ENCODE measurements around the gene CCL19.
"Not testable (repeated sequence)": the region's sequence is repeated elsewhere in the genome, so short reads cannot be mapped to it uniquely, and the experiment has no call there.

CCL19 gene

DNA sequence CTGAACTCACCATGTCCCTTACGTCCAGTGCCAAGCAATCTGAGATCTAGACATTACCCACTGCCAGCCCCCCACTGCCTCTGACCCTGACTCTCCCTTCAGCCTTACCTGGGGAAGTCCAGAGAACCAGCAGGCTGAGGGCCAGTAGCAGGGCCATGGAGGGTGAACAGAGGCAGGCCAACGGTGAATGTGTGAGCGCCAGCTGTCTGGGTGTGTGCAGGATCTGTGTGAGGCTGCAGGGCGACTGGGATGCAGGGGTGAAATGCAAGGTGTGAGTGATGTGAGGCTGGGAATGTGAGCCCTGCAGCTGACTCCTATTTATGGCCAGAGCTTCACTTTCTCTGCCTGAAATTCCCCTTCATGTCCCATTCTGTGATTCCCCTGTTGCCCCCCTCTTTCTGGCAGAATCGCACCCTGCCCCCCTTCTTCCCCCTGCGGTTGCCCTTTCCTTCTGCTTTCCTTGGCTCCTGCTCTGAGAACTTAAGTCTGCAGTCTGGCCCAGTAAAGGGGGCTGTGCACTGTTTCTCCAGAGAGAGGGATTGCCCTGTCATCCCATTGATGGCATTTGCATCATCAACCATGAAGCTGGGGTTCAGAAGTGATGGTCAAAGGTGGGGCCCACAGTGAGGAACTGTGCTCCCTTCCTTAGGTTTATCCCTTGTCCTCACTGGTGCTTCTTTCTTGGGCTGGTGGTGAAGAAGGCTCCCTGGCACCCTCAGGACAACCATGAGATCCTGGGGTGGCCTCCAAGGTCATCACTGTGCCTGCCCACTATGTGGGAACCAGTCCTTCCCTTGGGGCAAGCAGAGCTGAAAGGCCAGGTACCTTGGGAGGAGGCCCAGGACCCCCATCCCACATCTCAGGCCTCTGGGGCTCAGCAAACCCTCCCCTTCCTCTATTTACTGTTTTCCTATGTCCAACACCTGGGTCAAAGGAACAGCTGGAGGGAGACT, at the start of gene CCL19:
Gene CCL19 (minus strand): TSS at position 294 of the 953 bp plus-strand sequence. CDS start 137 bp downstream, at position 157.
- no peak for DNase-seq (ENCODE audit: low spot score)

DNA sequence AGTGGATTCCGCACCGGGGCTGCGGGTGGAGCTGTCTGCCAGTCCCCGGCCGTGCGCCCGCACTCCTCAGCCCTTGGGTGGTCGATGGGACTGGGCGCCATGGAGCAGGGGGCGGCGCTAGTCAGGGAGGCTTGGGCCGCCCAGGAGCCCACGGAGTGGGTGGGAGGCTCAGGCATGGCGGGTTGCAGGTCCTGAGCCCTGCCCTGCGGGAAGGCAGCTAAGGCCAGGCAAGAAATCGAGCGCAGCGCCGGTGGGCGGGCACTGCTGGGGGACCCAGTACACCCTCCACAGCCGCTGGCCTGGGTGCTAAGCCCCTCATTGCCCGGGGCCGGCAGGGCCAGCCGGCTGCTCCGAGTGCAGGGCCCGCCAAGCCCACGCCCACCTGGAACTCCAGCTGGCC, 49.1 kb upstream of the CCL19 start:
- not testable (repeated sequence) for DNase-seq (ENCODE audit: low spot score)

DNA sequence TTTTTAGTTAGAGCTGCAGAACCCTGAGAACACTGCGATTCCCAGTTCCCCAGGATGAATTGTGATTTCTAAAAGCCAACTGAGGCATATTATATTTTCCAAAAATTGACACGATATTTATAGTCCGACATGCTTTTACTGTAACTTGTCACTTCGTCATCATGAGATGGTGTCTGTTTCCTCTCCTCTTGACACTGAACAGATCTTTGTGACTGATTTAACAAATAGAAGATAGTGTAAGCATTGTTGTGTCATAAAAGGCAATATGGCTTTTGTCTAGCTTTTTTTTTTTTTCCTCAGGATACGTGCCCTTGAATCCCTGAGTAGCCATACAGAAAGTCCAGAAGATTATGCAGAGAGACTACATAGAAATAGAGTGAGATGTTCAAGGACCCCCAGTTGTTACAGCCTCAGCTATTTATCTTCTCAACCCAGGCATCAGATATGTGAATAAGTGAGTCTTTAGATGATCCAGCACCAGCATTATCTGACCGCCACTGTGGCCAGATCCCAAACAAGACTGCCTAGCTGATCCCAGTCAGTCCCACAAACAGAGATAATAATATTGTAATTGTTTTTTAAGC, 46.7 kb upstream of the CCL19 start:
- DNase-seq (ENCODE audit: low spot score), result no peak

DNA sequence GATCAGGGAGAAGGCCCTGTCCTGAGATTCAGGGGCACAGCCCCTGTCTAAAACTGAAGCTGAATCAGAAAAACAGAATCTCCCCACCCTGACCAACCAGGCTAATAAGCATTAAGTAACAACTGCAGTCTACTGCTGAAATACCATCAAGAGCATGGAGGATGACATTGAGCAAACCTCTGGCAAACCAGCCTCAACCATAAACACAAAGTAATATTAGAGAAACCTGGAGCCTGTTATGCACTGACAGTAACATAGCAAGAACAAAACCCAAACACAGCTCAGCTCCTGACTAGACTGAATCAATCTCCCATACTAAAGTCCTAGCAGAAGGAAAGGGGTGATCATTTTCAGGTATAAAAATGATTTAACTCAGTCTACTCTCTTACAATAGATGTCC, 43.6 kb upstream of the CCL19 start:
- no peak for DNase-seq (ENCODE audit: low spot score)

DNA sequence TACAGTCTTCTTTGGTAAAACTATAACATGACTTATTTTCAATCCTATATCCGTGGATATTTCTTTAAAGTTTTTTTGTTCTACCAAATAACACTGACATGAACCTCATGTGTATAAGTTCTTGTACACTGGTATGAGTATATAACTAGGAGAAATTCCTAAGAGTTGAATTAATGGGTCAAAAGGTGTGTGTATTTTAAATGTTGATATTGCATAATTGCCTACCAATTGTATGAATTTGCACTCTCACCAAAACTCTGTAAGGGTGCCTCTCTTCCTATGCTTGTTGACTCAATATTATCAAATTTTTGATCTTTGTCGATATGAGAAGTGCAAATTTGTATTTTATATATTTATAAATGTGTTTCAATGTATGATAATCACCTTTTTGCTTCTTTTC, 41.8 kb upstream of the CCL19 start:
- no peak for DNase-seq (ENCODE audit: low spot score)

DNA sequence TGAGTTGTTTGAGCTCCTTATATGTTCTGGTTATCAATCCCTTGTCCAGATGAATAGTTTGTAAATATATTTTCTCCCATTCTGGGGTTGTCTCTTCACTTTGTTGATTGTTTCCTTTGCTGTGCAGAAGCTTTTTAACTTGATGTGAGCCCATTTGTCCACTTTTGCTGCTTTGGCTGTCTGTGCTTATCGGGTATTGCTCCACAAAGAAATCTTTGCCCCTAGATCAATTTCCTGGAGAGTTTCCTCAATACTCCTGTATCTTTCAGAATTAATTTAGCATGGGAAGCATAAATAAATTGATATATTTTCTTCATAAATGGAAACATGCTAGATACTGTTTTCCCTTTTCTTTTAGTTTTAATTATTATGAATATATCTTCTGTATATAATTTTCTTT, 41.4 kb upstream of the CCL19 start:
- no peak for DNase-seq (ENCODE audit: low spot score)

DNA sequence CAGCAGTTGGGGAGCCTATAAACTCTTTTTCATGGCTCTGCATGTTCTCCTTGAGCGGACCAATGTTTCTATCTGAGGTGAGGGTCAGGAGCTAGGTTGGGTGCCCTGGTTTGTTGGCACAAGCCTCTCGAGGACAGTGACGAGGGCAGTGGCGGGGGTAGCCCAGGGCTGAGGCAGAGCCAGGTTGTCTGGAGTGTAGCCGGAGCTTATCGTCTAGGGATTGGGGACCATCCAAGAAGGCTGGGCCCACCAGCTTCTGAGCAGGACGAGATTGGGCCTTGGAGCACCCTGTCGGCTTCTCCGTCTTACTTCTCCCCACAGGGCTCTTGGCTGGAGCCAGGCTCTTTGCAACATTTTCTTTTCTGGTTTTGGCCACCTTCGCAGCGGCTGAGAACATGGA, 32.1 kb upstream of the CCL19 start:
- DNase-seq (ENCODE audit: low spot score), result no peak

DNA sequence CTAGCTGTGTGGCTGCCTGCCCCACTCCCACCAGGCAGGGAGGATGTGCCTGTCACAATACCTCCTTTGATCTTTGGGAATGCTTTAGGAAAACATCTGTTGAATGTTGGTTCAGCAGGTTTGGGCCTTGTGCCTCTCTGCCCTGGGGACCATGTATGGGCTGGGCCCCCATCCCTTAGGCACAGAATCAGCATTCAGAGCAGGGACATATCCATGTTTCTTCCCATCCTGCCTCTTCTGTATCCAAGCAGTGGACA, 28.6 kb upstream of the CCL19 start:
- DNase-seq (ENCODE audit: low spot score), result not testable (repeated sequence)

DNA sequence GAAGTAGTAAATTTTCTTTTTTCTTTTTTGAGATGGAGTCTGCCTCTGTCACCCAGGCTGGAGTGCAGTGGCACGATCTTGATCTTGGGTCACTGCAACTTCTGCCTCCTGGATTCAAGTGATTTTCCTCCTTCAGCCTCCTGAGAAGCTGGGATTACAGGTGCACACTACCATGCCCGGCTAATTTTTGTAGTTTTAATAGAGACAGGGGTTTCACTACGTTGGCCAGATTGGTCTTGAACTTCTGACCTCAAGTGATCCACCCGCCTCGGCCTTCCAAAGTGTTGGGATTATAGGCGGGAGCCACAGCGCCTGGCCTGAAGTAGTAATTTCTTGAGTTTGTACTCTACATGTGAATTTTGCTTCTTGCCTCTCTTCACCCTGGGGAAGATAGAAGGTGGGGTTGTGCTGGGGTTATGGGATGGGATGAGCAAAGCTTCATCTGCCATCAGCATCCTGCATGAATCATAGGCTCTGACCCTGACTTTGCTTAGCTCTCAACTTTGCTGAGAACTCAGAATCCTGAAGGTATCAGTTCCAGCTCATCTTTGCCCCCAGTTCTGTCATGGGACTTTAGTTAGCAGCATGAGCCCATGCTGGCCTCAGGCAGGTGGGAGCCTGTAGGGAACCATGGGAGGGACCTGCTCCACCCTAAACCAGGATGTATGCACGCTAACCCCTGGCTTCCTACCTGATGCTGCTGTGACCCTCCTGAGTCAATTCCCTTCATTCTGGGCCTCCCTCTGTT, 28.1 kb upstream of the CCL19 start:
- DNase-seq (ENCODE audit: low spot score), result no peak

DNA sequence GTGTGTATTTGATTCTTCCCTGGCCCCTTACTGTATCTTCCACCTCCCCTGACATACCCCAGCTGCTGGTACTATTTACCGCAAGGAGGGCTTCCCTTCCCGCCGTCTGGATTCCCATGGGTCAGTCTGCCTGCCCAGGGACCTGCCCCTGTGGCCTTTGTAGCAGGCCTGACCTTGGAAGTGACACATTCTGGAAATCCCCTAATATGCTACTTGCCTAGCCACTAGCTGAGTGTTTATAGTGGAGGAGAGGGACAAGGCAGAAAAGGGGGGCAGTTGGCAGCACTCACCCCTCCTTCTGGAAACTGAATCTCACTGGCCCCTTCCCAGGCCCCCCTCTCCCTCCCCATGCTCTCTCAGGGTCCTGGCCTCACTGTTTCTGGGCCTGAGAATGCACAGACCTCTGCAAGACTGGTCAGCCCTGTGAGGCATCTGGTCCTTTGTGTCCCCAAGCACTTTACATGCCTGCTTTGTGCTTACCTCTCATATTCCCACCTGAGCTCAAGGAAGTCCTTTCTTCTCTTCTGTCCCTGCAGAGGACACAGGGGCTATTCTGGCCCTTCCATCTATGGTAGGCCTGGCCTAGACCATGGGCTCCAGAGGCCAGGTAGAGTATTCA, 27.0 kb upstream of the CCL19 start:
- no peak for DNase-seq (ENCODE audit: low spot score)

DNA sequence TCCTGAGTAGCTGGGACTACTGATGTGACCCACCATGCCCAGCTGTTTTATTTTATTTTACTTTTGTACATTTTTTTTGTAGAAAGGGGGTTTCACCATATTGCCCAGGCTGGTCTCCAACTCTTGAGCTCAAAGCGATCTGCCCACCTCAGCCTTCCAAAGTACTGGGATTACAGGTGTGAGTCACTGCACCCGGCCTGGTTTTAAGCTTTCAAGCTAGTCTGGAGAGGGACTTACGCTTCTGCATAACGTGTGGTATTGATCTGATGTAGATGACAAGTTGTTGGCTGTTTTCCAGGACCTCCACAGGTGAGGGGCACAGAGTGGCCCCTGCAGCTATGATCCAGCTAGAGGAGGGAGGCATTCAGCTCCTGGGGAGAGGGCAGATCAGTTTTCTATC, 25.6 kb upstream of the CCL19 start:
- no peak for DNase-seq (ENCODE audit: low spot score)

DNA sequence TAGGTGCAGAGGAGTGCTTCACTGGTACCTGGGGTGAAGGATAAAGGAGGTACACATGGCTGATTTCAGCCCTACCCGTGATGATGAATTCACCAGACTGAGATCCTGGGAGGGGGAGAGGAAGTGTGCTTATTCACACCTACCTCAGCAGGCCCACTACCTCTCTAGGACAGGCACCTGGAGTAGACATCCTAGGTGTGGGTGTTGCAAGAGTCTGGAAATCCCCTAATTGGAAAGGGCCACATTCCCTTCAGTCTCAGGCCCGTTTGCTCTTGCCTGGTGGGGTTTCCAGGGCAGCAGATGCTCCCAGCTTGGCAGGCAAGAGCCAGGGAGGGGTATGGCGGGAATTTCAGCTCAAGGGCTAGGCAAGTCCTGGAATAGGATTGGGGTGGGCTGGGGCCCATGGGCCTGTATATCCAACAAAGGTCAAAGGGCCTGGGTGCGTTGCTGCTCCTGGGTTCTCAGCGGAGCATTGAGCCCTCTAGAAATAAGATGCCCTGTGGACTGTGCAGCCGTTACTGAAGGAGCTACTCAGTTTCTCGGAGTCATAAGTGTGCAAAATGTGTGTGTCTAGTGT, 24.7 kb upstream of the CCL19 start:
- no peak for DNase-seq (ENCODE audit: low spot score)

DNA sequence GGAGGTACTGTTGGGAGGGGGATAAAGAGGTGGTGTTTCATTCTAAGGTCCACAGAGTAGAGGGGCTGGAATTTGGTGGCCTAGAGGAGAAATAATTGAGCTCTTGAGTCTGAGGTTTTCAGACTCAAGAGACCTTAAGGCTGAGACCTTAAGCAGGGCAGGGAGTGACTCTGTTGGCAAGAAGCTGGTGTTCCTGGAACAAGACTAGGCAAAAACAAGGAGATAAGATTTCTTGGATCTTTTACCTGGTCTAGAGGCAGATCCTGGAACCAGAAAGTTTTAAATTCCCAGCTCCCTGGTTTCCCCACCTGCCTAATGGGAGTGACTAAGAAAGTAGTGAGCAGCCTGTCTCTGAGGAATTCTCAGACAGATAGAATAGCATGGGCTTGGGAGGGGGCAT, 22.9 kb upstream of the CCL19 start:
- no peak for DNase-seq (ENCODE audit: low spot score)

DNA sequence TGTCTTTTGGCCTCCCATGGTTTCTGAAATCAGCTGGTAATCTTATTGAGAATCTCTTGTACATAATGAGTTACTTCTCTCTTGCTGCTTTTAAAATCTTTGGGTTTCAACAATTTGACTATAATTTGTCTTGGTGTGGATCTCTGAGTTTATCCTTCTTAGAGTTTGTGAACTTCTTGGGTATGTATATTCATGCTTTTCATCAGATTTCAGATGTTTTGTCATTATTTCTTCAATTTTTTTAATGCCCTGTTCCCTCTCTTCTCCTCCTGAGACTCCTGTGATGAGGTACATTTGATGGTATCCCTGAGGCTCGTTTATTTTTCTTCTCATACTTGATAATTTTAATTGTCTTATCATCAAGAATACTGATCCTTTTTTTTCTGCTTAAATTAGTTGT, 21.1 kb upstream of the CCL19 start:
- no peak for DNase-seq (ENCODE audit: low spot score)

DNA sequence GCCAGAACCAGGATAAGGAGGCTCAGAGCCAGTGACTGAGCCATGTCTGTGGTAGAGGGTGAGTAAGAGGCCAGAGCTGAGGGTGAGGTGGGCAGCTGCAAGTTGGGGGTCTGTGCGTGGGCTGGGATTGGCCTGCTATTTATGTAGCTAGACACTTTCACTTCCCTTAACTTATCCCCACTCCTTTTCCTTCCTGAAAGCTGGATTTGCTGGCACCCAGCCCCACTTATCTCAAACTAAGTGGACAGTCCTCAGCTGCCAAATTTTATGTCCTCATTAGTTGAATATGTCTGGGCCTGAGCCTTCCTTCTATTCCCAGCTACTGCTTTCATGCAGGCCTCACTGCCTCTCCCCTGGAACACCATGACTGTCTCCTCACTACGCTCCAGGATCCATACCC, 18.9 kb upstream of the CCL19 start, which contains the start of gene CCL21:
Gene CCL21 (minus strand): TSS at position 114 of the 400 bp plus-strand sequence. CDS start 70 bp downstream, at position 44.
- DNase-seq (ENCODE audit: low spot score), result no peak

DNA sequence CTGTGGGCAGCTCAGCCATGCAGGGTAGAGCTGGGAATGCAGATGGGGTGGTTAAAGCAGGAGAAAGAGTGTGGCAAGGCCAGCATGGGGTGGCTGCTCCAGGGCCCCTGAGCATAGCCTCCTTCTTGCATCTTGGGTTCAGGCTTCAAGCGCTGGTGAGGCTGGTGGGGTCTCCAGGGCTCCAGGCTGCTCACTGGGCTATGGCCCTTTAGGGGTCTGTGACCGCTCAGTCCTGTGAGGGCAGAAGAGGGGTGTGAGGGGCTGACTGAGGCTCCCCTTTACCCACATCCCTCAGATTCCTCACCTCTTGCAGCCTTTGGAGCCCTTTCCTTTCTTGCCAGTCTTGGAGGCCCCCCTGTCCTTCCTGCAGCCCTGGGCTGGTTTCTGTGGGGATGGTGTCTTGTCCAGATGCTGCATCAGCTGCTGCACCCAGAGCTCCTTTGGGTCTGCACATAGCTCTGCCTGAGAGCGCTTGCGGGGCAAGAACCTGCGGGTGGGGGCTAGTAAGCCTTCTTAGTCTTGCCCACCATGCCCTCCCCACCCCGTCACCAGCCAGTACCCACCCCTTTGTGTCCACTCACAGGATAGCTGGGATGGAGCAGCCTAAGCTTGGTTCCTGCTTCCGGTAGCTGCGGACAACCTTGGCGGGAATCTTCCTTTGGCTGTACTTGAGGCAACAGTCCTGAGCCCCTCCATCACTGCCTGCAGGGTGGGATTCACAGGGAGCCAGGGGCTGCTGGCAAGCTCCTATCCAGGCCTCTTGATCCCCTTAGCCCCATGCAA, 18.3 kb upstream of the CCL19 start:
- no peak for DNase-seq (ENCODE audit: low spot score)

DNA sequence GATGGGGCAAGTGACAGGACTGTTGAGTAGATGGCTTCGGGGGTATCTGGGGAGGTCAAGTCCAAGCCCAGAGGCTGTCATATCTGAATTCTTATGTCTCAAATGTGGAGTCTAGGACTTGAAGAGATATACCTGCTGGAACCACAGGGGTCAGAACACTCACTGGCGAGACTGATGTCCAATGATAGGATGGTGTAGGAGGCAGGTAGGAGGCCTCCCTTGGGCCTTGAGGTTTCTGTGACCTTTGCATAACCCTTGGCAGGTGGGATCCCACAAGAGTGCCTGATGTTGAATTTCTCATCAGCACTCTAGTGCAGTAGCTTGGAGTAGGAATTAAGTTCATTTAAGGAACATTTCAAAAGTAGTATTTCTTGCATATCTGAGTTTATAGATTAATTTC, 16.1 kb upstream of the CCL19 start:
- no peak for DNase-seq (ENCODE audit: low spot score)

DNA sequence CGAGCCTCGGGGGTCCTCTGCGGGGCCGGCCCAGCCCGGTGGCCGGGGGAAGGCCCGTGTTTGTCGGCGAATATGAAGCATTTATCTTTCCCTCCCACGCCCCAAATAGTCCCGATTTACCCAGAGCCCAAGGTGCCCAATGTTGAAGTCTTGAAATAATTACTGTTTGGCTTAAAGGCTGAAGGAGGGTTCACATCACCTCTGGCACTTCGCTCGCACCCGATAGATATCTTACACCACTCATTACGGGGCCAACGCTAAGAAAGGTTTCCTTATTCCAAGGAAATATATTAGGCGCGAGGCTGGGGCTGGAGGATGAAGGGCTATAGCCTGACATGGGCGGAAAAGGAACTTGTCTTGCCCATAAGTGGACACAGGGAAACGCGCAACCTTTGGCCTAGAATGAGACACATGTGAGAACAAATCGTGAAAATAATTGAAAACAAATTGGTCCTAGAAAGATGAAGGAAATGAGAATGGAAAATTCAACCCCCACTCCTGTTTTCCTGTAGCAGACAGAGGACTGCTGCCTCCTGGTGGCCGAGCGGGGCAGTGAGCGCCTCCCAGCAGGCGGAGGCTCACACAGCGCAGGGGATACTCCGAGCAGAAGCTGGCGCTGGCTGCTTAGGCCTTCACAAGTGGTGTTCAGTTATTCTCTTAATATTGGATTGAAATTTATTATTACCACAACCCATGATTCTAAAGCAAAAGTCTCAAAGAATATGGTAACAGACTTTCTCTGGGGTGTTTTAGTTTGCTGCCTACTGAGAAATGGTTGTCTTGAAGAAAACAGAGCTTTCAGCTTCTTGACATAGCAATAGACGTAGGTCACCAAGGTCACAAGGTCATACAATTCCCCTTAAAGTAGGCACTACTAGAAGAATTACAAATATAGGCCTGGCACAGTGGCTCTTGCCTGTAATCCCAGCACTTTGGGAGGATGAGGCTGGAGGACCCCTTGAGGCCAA, 11.0 kb upstream of the CCL19 start:
- peak; percentile 73 for DNase-seq (ENCODE audit: low spot score)

DNA sequence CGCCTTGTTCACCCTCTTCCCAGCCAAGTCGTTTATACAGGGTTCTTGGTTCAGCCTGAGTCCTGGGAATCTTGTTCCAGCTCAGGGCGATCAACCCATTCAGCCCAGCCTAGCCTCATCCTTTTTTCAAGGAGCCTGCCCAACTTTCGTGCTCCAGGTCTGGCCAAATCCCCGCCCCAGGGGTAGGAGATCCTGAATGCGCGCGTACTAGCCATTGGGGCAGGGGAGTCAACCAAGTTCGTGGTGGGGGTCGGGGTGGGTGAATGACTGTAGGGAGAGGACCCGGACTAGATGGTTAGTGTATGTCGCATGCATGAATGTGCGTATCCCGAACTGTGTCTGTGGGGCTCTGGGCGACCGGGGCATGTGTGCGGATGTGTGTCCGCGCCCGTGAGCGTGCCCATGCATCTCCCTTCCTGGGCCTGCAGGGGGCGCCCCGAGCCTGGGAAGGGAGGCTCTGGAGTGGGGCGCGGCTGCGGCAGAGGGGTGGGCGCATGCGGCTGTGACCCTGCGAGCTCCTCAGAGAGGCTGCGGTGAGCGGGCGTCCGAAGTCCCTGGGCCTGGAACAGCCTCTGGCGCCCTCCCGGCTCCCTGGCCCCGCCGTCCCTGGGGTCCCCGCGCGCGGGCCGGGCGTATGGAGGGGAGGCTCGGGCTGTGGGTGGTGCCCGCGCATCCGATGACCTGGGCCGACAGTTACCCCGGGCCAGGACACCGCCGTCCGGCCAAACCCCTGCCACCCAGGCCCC, 10.1 kb upstream of the CCL19 start:
- DNase-seq (ENCODE audit: low spot score), result peak; percentile 69

Data from HuH-7.5 (cell line).